ENCODE data around the gene DNAJB12. TPM values are rescaled to one million over a fixed set of nuclear protein-coding genes. Genes with fewer than 3 reads are reported as not detected.

DNAJB12 gene
- total and polyA plus RNA-seq, 10 of the 15 experiments (the other 5 are each of a cell fraction or from before 2014, with no cell fraction given), result 4.6 to 31.6 (median 18.8) TPM

DNA sequence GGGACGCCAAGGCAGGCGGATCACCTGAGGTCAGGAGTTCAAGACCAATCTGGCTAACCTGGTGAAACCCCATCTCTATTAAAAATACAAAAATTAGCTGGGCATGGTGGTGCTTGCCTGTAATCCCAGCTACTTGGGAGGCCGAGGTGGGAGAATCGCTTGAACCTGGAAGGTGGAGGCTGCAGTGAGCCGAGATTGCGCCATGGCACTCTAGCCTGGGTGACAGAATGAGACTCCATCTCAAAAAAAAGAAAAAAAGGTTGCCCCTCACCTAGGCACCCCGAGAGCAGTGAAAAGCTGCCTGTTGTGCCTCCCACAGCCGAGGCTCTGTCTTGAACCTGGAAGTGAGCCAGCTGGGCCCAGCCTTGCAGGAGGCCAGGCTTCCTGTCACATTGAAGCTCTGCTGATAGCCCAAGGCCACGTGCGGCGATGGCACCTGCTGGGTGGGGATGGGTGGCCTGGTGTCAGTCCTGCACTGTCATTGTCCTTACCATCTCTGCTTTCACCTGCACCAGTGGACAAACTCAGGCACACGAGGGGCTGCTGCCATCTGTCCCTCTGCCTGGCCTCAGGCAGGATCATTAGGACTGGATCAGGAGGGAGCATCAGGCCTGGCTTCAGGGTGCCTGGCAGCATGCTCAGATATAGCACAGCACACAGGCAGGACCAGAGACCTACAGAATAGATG is 37.8 kb downstream of the DNAJB12 start:
- ChIA-PET POLR2A (interaction anchor here (0.5 to 6.1 kb wide), 6 partner anchors 10 to 43 kb away, joined by 3 to 75 read pairs (median 6); partner anchors contain the start of gene DDIT4), SMC1A (ENCODE audit: uncharacterized antibody, unreplicated experiment) (interaction anchor here (2.7 to 7.4 kb wide), 3 partner anchors 13 to 42 kb away, joined by 15 to 62 read pairs (median 34); no protein-coding TSS in a partner anchor), CTCF (interaction anchor here (2.4 to 7.4 kb wide), 3 partner anchors 14 to 42 kb away, joined by 7 to 59 read pairs (median 12); partner anchors contain the start of gene DDIT4), RAD21 (ENCODE audit: unreplicated experiment) (interaction anchor here (1.0 to 8.4 kb wide), 3 partner anchors 19 to 58 kb away, joined by 3 to 137 read pairs (median 73); no protein-coding TSS in a partner anchor)
- Histone ChIP-seq H2AFZ (ENCODE audit: control insufficient read depth, low read depth, low read length) (no peak overlapping the region; the same call in 1 of the 2 replicates), H4K20me1 (ENCODE audit: control insufficient read depth, insufficient read depth) (no peaks in the 10 kb centered on the region), H3K79me2 (ENCODE audit: control insufficient read depth, insufficient read depth, low read length) (peaks cover 8% of the 10 kb centered on the region), H3K4me3 (no peak overlapping the region), H3K4me1 (ENCODE audit: control insufficient read depth, insufficient read depth, low read length) (peaks cover 40% of the 10 kb centered on the region), H3K36me3 (ENCODE audit: control insufficient read depth in 2 of 2, insufficient read depth in 2 of 2, low read length in 1 of 2) (no peaks in the 10 kb centered on the region), H3K4me2 (ENCODE audit: control insufficient read depth, insufficient read depth) (no peak overlapping the region), H3K27me3 (replicated peaks in 1 of 2; ENCODE audit: control insufficient read depth in 2 of 2, insufficient read depth in 2 of 2, low read length in 1 of 2) (no peaks in the 10 kb centered on the region), H3K9me3 (replicated peaks; ENCODE audit: control insufficient read depth, insufficient read depth, low read length) (no peaks in the 10 kb centered on the region), H3K9ac (ENCODE audit: control insufficient read depth, insufficient read depth, low read length) (no peak overlapping the region), H3K27ac (ENCODE audit: control insufficient read depth, insufficient read depth) (0 out of 2 replicates have a peak overlapping the region, but pooled peaks have one; percentile 22)
- intact Hi-C loops (cut with micrococcal nuclease; ENCODE audit: unreplicated experiment), result no loop called here
- no peak for DNase-seq (ENCODE audit: low read depth, low spot score)
- 68% methylated on average over 12 of the region's 12 CpGs for WGBS (ENCODE audit: insufficient coverage, insufficient replicate concordance, low lambda C conversion rate, missing lambda C conversion rate)
- no peak for ATAC-seq
- TF ChIP-seq WRNIP1 (IDR thresholded peaks at IDR 0.05; ENCODE audit: borderline replicate concordance, low read depth, low read length), result no peak
- no peak for TF ChIP-seq REST (IDR thresholded peaks at IDR 0.05; ENCODE audit: low read depth, low read length)
- TF ChIP-seq PAX5 (IDR thresholded peaks at IDR 0.05; ENCODE audit: borderline replicate concordance, low read depth, low read length), result no peak
- peak; percentile 48 for TF ChIP-seq USF1 (IDR thresholded peaks at IDR 0.05; ENCODE audit: borderline replicate concordance, extremely low read length, insufficient read depth, low read depth, low read length)
- TF ChIP-seq, protein P1, sequence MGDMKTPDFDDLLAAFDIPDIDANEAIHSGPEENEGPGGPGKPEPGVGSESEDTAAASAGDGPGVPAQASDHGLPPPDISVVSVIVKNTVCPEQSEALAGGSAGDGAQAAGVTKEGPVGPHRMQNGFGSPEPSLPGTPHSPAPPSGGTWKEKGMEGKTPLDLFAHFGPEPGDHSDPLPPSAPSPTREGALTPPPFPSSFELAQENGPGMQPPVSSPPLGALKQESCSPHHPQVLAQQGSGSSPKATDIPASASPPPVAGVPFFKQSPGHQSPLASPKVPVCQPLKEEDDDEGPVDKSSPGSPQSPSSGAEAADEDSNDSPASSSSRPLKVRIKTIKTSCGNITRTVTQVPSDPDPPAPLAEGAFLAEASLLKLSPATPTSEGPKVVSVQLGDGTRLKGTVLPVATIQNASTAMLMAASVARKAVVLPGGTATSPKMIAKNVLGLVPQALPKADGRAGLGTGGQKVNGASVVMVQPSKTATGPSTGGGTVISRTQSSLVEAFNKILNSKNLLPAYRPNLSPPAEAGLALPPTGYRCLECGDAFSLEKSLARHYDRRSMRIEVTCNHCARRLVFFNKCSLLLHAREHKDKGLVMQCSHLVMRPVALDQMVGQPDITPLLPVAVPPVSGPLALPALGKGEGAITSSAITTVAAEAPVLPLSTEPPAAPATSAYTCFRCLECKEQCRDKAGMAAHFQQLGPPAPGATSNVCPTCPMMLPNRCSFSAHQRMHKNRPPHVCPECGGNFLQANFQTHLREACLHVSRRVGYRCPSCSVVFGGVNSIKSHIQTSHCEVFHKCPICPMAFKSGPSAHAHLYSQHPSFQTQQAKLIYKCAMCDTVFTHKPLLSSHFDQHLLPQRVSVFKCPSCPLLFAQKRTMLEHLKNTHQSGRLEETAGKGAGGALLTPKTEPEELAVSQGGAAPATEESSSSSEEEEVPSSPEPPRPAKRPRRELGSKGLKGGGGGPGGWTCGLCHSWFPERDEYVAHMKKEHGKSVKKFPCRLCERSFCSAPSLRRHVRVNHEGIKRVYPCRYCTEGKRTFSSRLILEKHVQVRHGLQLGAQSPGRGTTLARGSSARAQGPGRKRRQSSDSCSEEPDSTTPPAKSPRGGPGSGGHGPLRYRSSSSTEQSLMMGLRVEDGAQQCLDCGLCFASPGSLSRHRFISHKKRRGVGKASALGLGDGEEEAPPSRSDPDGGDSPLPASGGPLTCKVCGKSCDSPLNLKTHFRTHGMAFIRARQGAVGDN (IDR thresholded peaks at IDR 0.05), result 0 out of 2 replicates have a peak, but pooled peaks have one; percentile 26
- 0 out of 2 replicates have a peak, but pooled peaks have one; percentile 32 for TF ChIP-seq TCF12 (IDR thresholded peaks at IDR 0.05; ENCODE audit: low read depth, low read length)
- TF ChIP-seq RCOR1 (conservative IDR thresholded peaks at IDR 0.05; ENCODE audit: low read depth, low read length), result no peak
- no peak for TF ChIP-seq SMC3 (IDR thresholded peaks at IDR 0.05; ENCODE audit: borderline replicate concordance, low read length)
- no peak for TF ChIP-seq MAX (IDR thresholded peaks at IDR 0.05; ENCODE audit: low read depth, low read length)
- TF ChIP-seq ATF3 (IDR thresholded peaks at IDR 0.05; ENCODE audit: borderline replicate concordance, extremely low read depth, low read depth, low read length), result no peak
- FAIRE-seq, result no peak
- no TSS peak for BruUV-seq (replicated peaks)
- in situ Hi-C loops (cut with MboI), result no loop called here

All from GM12878 (cell line).